Hepatic stellate cell (primary cell): ENCODE measurements around the gene IL20RB.
"Not testable (repeated sequence)": the region's sequence is repeated elsewhere in the genome, so short reads cannot be mapped to it uniquely, and the experiment has no call there.

Source experiments
- DNase-seq: peaks from one replicate; pipeline ENCODE4 v3.0.0; 2011; ENCODE audit warnings: low spot score

Gene IL20RB

DNA sequence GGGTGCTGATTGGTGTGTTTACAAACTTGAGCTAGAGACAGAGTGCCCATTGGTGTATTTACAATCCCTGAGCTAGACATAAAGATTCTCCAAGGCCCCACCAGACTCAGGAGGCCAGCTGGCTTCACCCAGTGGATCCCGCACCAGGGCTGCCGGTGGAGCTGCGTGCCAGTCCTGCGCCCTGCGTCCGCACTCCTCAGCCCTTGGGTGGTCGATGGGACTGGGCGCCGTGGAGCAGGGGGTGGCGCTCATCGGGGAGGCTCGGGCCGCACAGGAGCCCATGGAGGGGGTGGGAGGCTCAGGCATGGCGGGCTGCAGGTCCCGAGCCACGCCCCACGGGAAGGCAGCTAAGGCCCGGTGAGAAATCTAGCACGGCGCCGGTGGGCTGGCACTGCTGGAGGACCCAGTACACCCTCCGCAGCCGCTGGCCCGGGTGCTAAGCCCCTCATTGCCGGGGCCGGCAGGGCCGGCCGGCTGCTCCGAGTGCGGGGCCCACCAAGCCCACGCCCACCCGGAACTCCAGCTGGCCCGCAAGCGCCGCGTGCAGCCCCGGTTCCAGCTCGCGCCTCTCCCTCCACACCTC, 29.7 kb downstream of the IL20RB start:
- DNase-seq: not testable (repeated sequence)

DNA sequence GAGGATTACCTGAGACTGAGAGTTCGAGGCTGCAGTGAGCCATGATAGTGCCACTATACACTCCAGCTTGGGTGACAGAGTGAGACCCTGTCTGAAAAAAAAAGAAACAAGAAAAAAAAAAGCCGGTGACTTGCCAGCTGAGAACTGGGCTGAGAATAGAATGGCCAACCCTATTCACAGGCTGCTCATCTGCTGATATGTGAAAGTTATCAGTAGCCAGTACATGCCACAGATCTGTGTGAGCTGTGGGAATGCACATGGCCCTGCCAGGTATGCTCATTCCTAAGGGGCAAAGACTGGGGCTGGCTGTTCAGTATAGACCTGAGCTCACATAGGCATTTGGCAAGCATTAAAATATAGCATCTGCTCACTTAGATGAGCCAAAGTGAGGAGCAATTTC, 30.9 kb downstream of the IL20RB start:
- DNase-seq: no peak

DNA sequence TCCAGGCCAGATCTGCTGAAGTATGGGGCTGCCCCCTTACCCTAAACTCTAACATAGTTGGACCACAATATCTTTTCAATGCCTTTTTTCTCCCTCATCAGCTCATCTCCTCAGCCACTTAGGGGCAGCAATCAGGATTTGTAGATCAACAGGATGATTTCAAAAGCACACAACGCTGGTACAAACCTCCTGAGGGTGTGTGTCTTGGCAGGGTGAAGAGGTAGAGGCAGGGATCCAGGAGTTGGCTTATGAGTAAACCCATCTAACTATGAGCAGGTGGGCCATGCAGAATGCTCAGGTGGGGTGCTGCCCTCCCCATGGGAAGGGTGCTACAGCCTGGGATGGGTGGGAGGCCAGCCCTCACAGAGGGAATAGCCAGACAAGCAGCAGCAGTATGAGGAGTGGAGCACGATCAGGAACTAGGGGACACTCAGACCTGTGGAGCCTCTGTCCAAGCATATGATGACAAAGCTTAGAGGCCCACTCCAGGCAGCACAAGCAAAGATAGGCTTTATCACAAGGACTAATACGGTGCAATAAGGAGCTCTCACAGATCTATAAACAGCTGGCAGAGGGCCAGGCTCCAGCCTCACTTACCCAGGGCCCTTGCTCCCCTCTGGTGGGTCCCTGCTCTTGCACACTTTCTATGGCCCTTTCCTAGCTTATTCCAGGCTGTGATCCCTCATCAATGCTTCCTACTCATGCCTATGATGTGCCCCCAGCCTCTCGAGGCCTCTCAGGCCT, 32.2 kb downstream of the IL20RB start:
- DNase-seq: no peak

DNA sequence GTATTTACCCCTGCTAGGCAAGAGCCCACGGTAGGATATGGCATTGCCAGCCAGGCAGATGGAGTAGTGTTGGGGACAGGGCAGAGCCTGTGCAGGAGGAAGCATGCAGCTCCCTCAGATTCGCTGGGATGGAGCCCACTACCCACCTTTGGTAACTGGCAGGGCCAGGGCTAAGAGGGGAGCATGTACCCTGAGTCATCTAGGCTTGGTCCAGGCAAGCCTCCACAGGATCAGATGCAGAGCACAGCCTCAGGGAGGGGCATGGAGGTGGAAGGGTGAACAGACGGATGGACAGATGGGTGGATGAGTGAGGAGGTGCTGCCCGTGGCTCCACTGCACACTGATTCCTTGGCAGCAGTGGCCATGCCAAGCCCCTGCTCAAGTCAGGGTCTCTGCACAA, 33.0 kb downstream of the IL20RB start:
- DNase-seq: no peak

DNA sequence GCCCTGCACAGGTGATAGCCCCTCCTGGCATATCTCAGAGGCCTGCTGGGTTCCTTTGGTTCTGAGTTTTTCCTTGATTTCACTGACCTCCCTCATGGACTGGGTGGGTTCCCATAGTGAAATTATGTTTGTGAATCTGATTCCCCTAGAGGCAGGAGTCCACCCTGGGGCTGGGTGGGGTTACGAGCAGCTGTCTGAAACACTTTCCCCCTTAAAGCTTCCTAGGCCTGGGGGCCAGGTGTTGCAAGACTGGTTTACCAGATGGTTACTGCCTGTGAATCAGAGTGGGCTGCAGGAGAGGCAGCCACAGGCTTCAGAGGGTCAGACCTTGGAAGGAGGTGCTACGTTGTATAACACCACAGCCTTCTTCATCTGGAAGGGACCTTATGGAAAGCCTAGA, 34.3 kb downstream of the IL20RB start:
- DNase-seq: no peak

DNA sequence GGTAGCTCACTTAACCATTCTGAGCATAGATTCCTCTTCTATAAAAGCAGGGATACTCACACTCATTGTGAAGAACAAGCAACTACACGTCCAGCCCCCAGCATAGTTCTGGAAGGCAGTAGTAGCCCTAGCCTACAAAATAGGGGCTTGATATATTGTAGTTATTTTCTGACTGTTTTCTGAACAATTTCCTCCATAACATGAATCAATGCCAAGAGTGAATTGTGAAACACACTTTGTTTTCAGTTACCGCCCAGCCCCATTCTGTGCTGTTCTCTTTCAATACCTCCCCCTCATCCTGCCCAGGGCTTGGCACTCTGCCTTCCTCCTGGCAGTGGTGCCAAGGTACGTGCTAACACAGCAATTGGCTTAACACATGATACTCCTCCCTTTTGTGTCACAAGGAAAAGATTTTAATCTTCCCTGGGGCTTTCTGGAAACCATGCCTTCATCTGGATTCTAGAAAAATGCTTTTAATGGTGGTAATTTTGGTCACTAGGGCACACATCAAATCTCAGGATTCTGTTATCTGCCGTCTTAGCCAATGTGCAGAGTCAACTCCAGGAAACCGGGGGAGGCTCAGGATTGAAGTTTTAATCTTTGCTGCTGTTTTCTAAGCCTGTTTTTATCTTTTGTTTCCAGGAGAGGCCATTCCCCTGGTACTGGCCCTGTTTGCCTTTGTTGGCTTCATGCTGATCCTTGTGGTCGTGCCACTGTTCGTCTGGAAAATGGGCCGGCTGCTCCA, 37.2 kb downstream of the IL20RB start:
- no peak for DNase-seq

DNA sequence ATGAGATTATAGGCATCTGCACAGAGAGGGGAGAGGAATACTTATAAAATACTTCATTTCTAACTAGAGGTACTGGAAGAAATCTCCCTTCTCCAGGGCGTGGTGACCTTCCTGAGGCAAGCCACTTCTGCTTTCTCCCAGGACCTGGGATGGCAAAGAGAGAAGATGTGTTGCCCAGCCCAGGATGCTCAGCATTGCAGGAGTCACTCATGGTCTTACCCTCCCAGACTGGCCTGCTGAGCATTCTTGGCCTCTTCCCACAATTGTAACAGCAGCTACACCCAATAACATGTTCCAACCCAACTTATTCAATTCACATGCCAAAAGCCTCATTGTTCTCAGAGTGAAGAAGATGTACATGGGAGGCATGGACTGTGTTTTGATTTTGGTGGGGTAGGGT, 37.9 kb downstream of the IL20RB start:
- DNase-seq: no peak

DNA sequence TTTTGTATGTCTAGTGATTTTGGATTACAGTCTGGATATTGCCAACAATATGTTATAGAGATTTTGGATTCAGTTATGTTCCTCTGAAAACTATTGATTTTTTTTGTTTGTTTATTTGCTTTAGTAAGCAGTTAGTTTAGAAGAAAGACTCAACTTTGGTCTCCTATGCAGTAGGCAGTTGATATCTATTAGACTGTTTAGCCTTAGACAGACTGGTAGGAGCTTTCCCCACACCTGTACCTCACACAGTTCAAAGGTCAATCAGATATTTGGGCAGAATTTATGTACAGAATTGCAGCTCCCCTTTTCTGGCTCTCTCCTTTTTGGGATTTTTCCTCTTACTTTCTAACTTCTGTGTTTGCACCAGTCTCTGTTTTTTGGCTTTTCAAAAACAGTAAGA, 42.3 kb downstream of the IL20RB start:
- no peak for DNase-seq

DNA sequence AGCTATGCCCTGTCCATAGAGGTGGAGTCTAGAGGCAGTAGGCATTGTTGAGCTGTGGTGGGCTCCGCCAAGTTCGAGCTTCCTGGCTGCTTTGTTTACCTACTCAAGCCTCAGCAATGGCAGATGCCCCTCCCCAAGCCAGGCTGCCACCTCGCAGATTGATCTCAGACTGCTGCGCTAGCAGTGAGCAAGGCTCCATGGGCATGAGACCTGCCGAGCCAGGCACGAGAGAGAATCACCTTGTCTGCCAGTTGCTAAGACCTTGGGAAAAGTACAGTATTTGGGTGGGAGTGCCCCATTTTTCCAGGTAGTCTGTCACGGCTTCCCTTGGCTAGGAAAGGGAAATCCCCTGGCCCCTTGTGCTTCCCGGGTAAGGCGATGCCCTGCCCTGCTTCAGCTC, 49.6 kb downstream of the IL20RB start:
- not testable (repeated sequence) for DNase-seq

DNA sequence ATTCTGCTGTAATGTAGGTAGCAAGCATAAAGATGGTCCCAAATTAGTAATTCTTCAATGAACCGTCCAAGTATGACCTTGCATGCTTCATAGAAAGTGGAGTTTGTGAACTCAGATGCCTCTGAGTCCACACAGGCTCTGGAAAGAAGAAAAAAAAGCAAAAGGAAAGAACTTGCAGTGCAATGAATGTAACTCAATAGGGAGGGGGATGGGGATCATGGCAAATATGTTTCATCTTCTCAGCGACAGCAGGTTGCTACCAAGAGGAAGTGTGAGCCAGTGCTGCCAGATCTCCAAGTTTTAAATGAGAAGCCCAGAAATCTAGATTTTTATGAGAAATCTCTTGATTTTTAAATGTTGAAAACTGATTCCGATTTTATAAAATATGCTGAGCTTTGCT, 50.3 kb downstream of the IL20RB start:
- DNase-seq: no peak

DNA sequence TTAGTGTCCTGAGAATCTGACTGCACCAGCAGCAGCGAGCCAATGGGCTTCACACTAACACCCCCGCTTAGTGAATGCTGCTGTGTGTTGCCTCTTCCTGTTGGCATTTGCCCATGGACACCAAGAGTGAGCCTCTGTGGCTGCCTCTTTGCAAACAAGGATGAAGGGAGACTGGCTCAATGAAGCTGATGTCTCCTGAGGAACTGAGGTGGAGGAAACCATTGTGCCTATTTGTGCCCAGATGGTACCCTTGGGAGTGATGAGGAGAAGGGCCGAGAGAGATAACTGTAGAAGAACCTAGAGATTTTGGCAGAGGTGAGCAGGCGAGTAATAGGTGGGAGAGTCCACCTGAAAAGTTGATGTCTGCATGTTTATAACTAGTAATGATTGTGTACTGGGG, 51.2 kb downstream of the IL20RB start:
- no peak for DNase-seq

DNA sequence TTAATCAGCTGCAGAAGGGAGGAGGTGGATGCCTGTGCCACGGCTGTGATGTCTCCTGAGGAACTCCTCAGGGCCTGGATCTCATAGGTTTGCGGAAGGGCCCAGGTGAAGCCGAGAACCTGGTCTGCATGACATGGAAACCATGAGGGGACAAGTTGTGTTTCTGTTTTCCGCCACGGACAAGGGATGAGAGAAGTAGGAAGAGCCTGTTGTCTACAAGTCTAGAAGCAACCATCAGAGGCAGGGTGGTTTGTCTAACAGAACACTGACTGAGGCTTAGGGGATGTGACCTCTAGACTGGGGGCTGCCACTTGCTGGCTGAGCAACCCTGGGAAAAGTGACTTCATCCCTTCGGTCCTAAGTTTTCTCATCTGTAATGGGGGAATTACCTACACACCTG, 52.4 kb downstream of the IL20RB start:
- DNase-seq: no peak

DNA sequence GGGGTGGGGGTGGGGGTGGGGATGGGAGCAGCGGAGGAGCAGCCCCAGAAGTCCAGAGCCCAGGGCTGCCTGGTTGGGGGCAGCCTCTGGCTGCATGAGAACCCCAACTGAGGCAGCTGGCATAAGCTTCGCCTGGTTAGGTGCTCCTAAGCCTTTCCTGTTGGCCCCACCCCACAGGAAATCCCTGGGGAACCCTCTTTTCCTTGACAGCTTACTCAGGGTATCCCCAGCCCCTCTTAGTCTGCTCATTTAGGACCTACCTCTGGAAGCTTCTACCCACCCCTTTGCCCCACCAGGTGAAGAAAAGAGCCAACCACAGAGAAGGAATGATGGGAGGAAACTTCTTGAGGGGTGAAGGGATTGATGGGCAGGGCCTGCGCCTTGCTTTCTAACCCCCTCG, 53.4 kb downstream of the IL20RB start:
- DNase-seq: no peak

DNA sequence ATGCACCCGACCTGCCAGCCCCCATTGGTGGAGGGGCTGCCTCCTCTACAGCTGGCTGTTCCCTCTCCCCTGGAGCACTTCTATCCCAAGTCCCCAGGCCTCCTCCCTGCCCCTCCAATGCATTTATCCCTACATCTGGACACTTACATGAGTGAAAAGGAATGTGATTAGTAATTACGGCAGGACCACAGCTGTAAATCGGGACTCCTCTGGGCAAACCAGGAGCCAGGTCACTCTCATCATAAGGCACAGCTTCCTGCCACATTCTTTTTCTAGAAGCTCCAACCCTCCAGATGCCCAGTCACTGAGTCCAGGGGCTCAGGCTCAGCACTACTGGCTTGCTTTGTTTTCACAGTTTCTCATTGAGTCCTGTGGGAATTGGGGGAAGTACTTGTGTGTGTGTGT, 54.3 kb downstream of the IL20RB start:
- peak; percentile 57 for DNase-seq

DNA sequence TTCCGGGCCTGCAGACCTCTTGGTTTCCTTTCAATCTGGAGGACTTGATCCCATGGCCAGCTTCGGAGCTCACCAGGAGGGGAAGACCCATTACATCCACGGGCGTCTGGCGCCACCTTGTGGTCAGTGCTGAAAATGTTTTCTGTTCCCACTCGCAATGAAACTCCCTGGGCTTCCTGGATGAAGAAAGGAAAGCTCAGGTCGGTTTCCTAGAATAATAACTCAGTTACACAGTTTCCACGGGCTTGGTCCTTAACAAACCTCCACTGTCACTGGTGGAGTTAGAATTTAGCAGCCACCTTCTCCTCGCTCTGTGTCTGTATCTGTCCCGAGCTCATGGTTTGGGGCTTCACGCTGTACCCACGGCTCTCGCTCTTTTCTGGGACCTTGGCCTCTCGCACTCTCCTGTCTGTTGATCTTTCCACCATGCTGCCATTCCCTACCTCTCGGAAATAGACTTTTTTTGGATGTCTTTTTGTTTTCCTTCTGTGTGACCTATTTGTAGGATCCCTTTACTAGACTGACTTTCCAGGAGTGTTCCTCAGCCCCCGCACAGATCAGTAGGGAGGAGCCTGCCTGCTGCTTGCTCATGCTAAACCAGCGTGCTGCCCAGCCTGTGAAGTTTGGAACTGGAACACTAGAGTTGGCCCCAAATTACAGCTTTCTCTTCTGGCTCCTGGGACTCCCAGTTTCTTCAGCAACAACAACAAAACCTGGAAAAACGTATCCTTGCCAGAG, 56.3 kb downstream of the IL20RB start:
- peak; percentile 83 for DNase-seq

DNA sequence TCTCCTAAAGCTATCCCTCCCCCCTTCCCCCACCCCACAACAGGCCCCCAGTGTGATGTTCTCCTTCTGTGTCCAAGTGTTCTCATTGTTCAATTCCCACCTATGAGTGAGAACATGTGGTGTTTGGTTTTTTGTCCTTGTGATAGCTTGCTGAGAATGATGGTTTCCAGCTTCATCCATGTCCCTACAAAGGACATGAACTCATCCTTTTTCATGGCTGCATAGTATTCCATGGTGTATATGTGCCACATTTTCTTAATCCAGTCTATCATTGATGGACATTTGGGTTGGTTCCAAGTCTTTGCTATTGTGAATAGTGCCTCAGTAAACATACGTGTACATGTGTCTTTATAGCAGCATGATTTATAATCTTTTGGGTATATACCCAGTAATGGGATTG, 59.5 kb downstream of the IL20RB start:
- not testable (repeated sequence) for DNase-seq

DNA sequence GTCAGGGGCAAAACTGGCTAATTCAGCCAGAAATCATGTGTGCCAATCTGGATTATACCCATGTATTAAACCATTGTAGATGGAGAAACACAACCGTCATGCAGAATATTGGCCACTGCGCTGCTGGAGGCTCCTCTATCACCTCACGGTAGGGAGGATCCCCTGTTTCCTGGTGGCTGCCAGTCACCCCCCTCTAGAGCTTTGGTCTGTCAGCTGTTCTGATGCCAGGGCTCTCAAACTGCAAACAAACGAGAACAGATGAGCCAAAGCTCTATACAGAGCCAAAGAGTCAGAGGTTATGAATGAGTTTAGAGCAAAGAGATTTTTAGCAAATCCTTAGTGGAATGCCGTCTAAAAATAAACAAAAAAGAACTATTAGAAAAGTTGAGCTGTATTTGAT, 62.5 kb downstream of the IL20RB start:
- no peak for DNase-seq

DNA sequence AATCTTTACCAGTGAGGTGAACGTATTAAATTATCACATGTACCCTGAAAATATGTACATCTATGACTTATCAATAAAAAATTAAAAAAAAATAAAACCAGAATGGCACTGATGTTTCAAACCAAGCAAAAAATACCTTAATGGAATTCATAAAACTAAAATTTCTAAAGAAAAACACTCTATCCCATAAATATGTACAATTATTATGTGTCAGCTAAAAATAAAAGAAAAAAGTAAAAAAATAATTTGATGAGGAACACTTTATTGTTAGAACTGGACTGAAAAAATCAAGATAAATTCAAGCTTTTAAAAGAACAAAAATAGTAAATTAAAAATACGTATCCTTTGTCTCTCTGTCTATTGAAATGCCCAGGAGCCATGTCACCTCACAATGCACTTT, 63.1 kb downstream of the IL20RB start:
- DNase-seq: no peak

DNA sequence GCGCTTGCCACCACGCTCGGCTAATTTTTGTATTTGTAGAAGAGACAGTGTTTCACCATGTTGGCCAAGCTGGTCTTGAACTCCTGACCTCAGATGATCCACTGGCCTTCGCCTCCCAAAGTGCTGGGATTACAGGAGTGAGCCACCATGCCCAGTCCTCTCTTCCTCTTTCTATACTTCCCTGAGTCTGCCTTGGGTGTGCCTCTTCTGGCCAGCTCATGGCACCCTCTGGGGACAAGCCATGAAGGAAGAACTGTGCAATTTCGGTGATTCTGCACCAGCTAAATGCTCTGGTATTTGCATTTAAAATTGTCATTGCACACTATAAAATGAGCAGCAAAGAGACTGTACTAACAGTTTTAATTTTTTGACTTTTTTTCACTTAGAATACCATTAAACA, 66.6 kb downstream of the IL20RB start:
- no peak for DNase-seq

DNA sequence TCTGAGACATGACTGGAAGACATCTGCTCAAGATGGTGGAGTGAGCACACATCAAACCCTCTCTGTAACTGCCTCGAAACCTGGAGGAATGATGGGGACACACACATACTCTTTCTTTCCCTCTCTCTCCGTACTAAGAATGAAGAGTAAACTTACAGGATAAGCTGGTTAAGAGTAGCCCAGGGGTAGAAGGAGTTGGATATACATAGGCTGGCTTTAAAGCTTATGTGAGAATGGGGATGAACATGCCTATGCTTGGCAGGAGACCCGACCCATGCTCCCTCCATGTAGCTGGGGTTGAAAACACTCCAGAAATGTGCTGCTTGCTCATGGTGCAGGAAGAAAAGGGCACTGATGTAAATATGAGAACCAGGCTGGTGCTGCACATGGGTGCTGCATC, 68.9 kb downstream of the IL20RB start:
- DNase-seq: no peak

DNA sequence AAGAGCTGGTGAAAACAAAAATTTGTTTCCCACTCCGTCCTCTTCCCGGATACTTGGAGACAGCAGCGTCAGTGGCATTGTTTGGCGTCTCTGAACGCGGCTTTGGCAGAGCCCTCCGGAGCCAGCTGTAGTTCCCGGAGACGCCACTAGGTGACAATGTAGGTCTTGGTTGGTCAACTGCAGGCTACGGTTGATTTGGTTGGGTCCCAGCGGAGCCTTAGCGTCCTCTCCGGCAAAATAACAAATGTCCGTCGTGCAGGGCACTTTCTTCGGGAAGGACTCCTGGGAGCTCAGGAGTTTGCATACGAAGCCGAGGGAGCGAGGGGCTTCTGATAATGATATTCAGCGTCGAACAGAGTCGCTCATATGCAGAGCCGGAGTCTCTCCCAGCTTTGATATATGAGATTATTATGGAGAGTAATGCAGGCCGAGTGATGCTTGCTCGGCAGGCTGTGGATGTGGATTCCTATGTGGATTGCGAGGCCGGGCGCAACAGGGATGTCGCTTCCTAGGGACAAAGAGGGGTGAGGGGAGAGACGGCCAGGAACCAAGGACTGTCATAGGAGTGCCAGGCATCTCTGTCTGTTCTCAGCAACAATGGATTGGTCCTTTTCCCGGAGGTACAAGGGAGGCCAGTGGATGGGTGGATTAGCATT, 74.8 kb downstream of the IL20RB start:
- peak; percentile 82 for DNase-seq

DNA sequence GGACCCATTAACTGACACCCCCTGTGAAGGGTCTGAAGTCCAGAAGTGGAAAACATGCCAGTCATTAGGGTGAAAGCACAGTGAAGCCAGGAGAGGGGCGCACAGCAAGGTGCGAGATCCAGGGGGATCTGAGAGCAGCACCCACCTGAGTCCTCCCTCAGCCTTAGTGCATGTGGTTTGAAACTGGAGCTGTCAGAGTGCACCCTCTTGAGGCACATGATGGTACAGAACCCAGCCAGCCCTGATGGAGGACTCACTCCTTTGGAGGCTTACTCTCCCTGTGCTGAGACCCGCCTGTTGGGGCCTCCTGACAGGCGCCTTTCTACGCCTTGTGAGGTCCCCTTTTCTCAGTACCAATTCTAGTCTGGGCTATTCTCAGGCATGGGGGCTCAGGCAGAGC, 77.8 kb downstream of the IL20RB start:
- DNase-seq: peak; percentile 27
